GM12878 (cell line): ENCODE measurements around the gene ING4. TPM values are rescaled to one million over a fixed set of nuclear protein-coding genes. Genes with fewer than 3 reads are reported as not detected.

Experiments
- ATAC-seq: fragments of 200-7000 bp; cut with Tn5 transposase; 3 replicates; pipeline ENCODE4 v1.9.1; 2020; ENCODE audit warnings: mild to moderate bottlenecking, moderate library complexity
- BruUV-seq: library from RNA; stranded (reverse); fragments of 400-500 nt; replicated peaks from 2 replicates; lab custom pipeline; 2021; lab: Mats Ljungman, UMichigan
- CTCF ChIA-PET: fragments of 300-600 bp; sonication (Branson Sonifier 250); formaldehyde crosslinking; extraction: SDS; loops from one replicate; lab custom pipeline; 2021; ENCODE audit warnings: inconsistent platforms; lab: Yijun Ruan, JAX
- POLR2A ChIA-PET: fragments of 350-600 bp; formaldehyde crosslinking; extraction: SDS; loops from one replicate; lab custom pipeline; 2021; ENCODE audit warnings: inconsistent platforms; lab: Charles Lee
- RAD21 ChIA-PET: fragments of 300-600 bp; sonication (Branson Sonifier 250); formaldehyde crosslinking; loops from one replicate; lab custom pipeline; 2023; ENCODE audit warnings: antibody characterized with exemption; ENCODE audit not compliant: unreplicated experiment; lab: Charles Lee
- SMC1A ChIA-PET: fragments of 300-600 bp; sonication (Branson Sonifier 250); formaldehyde crosslinking; loops from one replicate; lab custom pipeline; 2023; ENCODE audit not compliant: unreplicated experiment, uncharacterized antibody; lab: Charles Lee
- DNase-seq: peaks from one replicate; pipeline ENCODE4 v3.0.0-alpha.2; 2011; ENCODE audit warnings: low read depth, low spot score
- FAIRE-seq: peaks from 3 replicates; lab custom pipeline; 2011; peaks lifted over from hg19 to GRCh38; lab: Jason Lieb, UNC
- H2AFZ ChIP-seq: 2 replicates; pipeline ENCODE4 v1.6.0; 2011; ENCODE audit warnings: low read depth, low read length, control low read depth; ENCODE audit not compliant: control insufficient read depth
- H3K27ac ChIP-seq: 2 replicates; pipeline ENCODE4 v1.5.1; 2011; ENCODE audit warnings: control low read depth; ENCODE audit not compliant: control insufficient read depth, insufficient read depth
- H3K27me3 ChIP-seq, 2 experiments: replicated peaks in 1 of 2; 2 replicates each; pipeline versions ENCODE4 v1.6.0 to v1.6.1; 2011; ENCODE audit warnings: low read length in 1 of 2; ENCODE audit not compliant: control insufficient read depth in 2 of 2, insufficient read depth in 2 of 2
- H3K36me3 ChIP-seq, 2 experiments: 2 replicates each; pipeline ENCODE4 v1.5.1; 2011; ENCODE audit warnings: low read length in 1 of 2; ENCODE audit not compliant: control insufficient read depth in 2 of 2, insufficient read depth in 2 of 2
- H3K4me1 ChIP-seq: 2 replicates; pipeline ENCODE4 v1.6.1; 2011; ENCODE audit warnings: mild to moderate bottlenecking, low read length, moderate library complexity, mixed read lengths; ENCODE audit not compliant: control insufficient read depth, insufficient read depth
- H3K4me2 ChIP-seq: 2 replicates; pipeline ENCODE4 v1.6.0; 2011; ENCODE audit warnings: control low read depth; ENCODE audit not compliant: control insufficient read depth, insufficient read depth
- H3K4me3 ChIP-seq: fragments of 200-600 bp; sonication (generic); 2 replicates; pipeline ENCODE4 v1.5.1; 2016
- H3K79me2 ChIP-seq: 2 replicates; pipeline ENCODE4 v1.6.0; 2011; ENCODE audit warnings: low read length; ENCODE audit not compliant: control insufficient read depth, insufficient read depth
- H3K9ac ChIP-seq: 2 replicates; pipeline ENCODE4 v1.8.0; 2011; ENCODE audit warnings: low read length, control low read depth, mixed read lengths; ENCODE audit not compliant: control insufficient read depth, insufficient read depth
- H3K9me3 ChIP-seq: replicated peaks from 3 replicates; pipeline ENCODE4 v1.5.1; 2011; ENCODE audit warnings: mild to moderate bottlenecking, low read length; ENCODE audit not compliant: control insufficient read depth, insufficient read depth
- H4K20me1 ChIP-seq: 2 replicates; pipeline ENCODE4 v1.6.0; 2011; ENCODE audit not compliant: control insufficient read depth, insufficient read depth
- CTCF ChIP-seq, 3 experiments: IDR thresholded peaks in 2 of 3; conservative IDR thresholded peaks in 1 of 3; 2 replicates each; pipeline ENCODE4 v1.5.1; 2011; ENCODE audit warnings: low read depth in 3 of 3, low read length in 3 of 3, mild to moderate bottlenecking in 3 of 3, control low read depth in 2 of 3, moderate library complexity in 2 of 3, inconsistent platforms in 1 of 3, mixed read lengths in 1 of 3; ENCODE audit not compliant: control insufficient read depth in 2 of 3, insufficient read depth in 1 of 3; ENCODE audit errors: extremely low read depth in 1 of 3
- SPI1 ChIP-seq: IDR thresholded peaks from 2 replicates; pipeline ENCODE4 v1.6.1; 2011; ENCODE audit warnings: low read depth, mild to moderate bottlenecking, low read length, moderate library complexity, borderline replicate concordance; ENCODE audit not compliant: insufficient read depth
- WGBS: methylation state at CpG from one replicate; pipeline ENCODE4 v1.1.6; 2016; ENCODE audit warnings: low lambda C conversion rate; ENCODE audit not compliant: insufficient replicate concordance, insufficient coverage; ENCODE audit errors: missing lambda C conversion rate; 5-methylcytosine and 5-hydroxymethylcytosine counted together
- in situ Hi-C: fragments of 300-500 bp; cut with MboI; formaldehyde crosslinking; loops from 9 replicates; pipeline ENCODE4 v1.14.3; 2018; ENCODE audit warnings: mixed read lengths
- intact Hi-C: fragments of 100-400 bp; cut with micrococcal nuclease; formaldehyde crosslinking; loops from one replicate; pipeline ENCODE4 v1.14.2; 2022; ENCODE audit not compliant: unreplicated experiment
- polyA plus RNA-seq, 11 experiments: library from polyadenylated mRNA; depleted of rRNA in 4 of 11; unstranded in 6 of 11; stranded (reverse) in 5 of 11; fragments of >200 nt; fragmentation: Nextera tagmentation in 4 of 11; fragmentation: Illumina TruSeq in 1 of 11; extraction: Ambion mirVana in 4 of 11; extraction: Trizol in 1 of 11; gene quantifications; 1 replicate in 1 of 11; 2 replicates in 10 of 11; pipeline versions ENCODE4 v1.2.1 to v1.2.3, GENCODE V29; 2011 to 2016; ENCODE audit warnings: inconsistent platforms in 2 of 11, missing spikeins in 2 of 11, low read depth in 1 of 11
- total RNA-seq, 4 experiments: library from RNA; depleted of rRNA in 3 of 4; stranded (reverse); fragments of >200 nt in 3 of 4; fragmentation: Illumina TruSeq in 1 of 4; extraction: Trizol in 1 of 4; gene quantifications; 2 replicates each; pipeline versions ENCODE4 v1.2.1 to v1.2.3, GENCODE V29; 2013 to 2021

The ING4 gene
- total and polyA plus RNA-seq, 10 of the 15 experiments (the other 5 are each of a cell fraction or from before 2014, with no cell fraction given), result 7.2 to 53.9 (median 21.8) TPM

GRCh38 chr12:6608592-6609281, 54.2 kb downstream of the ING4 start:
- CTCF ChIA-PET, result interaction anchor here (0.9 to 1.5 kb wide), 3 partner anchors 19 to 166 kb away, joined by 3 to 5 read pairs (median 4); no protein-coding TSS in a partner anchor
- no peaks in the 10 kb centered on the region for H3K27me3 ChIP-seq
- no peak overlapping the region for H2AFZ ChIP-seq
- ATAC-seq, result no peak
- H3K9me3 ChIP-seq, result no peaks in the 10 kb centered on the region
- H3K4me3 ChIP-seq, result no peak overlapping the region
- H4K20me1 ChIP-seq, result peaks cover 14% of the 10 kb centered on the region
- peak in 1 of 3 experiments; percentile 10; a peak in 1 of 6 replicates for TF ChIP-seq CTCF (IDR thresholded peaks at IDR 0.05 in 2 of 3, conservative IDR thresholded peaks at IDR 0.05 in 1 of 3; ENCODE audit: control insufficient read depth in 2 of 3, extremely low read depth in 1 of 3, insufficient read depth in 1 of 3, low read depth in 3 of 3, low read length in 3 of 3)
- TF ChIP-seq SPI1, result no peak
- peaks cover 45% of the 10 kb centered on the region for H3K4me1 ChIP-seq
- H3K9ac ChIP-seq, result no peak overlapping the region
- H3K36me3 ChIP-seq, result no peaks in the 10 kb centered on the region
- in situ Hi-C loops (no loop called here), intact Hi-C loops (no loop called here)
- no peak overlapping the region for H3K4me2 ChIP-seq
- WGBS, result 51% methylated on average over 8 of the region's 8 CpGs
- H3K27ac ChIP-seq, result no peak overlapping the region
- POLR2A ChIA-PET, result interaction anchor here (0.6 to 1.7 kb wide), 7 partner anchors 14 to 170 kb away, joined by 3 to 8 read pairs (median 6); partner anchors contain the start of gene LPAR5
- peaks cover 26% of the 10 kb centered on the region for H3K79me2 ChIP-seq
- FAIRE-seq, result no peak
- BruUV-seq, result no TSS peak
- SMC1A ChIA-PET, result interaction anchor here (0.6 to 1.2 kb wide), 3 partner anchors 35 to 145 kb away, joined by 3 to 4 read pairs (median 4); partner anchors contain the start of gene ZNF384
- RAD21 ChIA-PET, result interaction anchor here (1.2 to 1.5 kb wide), 2 partner anchors 27 to 80 kb away, joined by 4 read pairs; partner anchors contain the start of genes LPAR5 and ZNF384
- DNase-seq, result no peak
